ENCODE results near the gene LSS. TPM values are rescaled to one million over a fixed set of nuclear protein-coding genes. Genes with fewer than 3 reads are reported as not detected.
A peak's percentile ranks its signal among the peaks of the same experiment; 100 is the strongest.

The LSS gene
- total and polyA plus RNA-seq, 2 donors from 2014 or later = 15.8 to 24.6 TPM

GRCh38 chr21:46161633-46162592 is 66.7 kb downstream of the LSS start:
- TF ChIP-seq CTCF (IDR thresholded peaks at IDR 0.05; ENCODE audit: borderline replicate concordance, extremely low read depth, insufficient read depth) = no peak
- Histone ChIP-seq H3K9me3 (ENCODE audit: control insufficient read depth in 2 of 3, insufficient read depth in 1 of 3, low read length in 3 of 3) (no peaks in the 10 kb centered on the region), H3K36me3 (ENCODE audit: control insufficient read depth in 2 of 3, insufficient read depth in 3 of 3, low read length in 3 of 3) (no peaks in the 10 kb centered on the region), H3K4me3 (ENCODE audit: low read length in 3 of 3) (no peak overlapping the region), H3K4me1 (ENCODE audit: control insufficient read depth in 2 of 3, insufficient read depth in 2 of 3, low read depth in 1 of 3, low read length in 3 of 3) (no peaks in the 10 kb centered on the region), H3K27me3 (ENCODE audit: control insufficient read depth, insufficient read depth, low read length) (no peaks in the 10 kb centered on the region), H3K9ac (ENCODE audit: low read length in 3 of 3) (no peak overlapping the region), H3K27ac (ENCODE audit: low read depth in 2 of 2, low read length in 2 of 2) (no peak overlapping the region)
- FAIRE-seq (no peak), DNase-seq (peak in 2 of 5 donors; percentile 7 to 69)
- intact Hi-C loops (cut with DNase I) = no loop called here

GRCh38 chr21:46160907-46161632 is 67.5 kb downstream of the LSS start:
- FAIRE-seq (no peak), DNase-seq (peak in 3 of 5 donors; percentile 8 to 74 (median 59))
- Histone ChIP-seq H3K9me3 (ENCODE audit: control insufficient read depth in 2 of 3, insufficient read depth in 1 of 3, low read length in 3 of 3) (no peaks in the 10 kb centered on the region), H3K9ac (ENCODE audit: low read length in 3 of 3) (no peak overlapping the region), H3K4me3 (ENCODE audit: low read length in 3 of 3) (no peak overlapping the region), H3K27ac (ENCODE audit: low read depth in 2 of 2, low read length in 2 of 2) (no peak overlapping the region), H3K4me1 (ENCODE audit: control insufficient read depth in 2 of 3, insufficient read depth in 2 of 3, low read depth in 1 of 3, low read length in 3 of 3) (no peaks in the 10 kb centered on the region), H3K36me3 (ENCODE audit: control insufficient read depth in 2 of 3, insufficient read depth in 3 of 3, low read length in 3 of 3) (no peaks in the 10 kb centered on the region), H3K27me3 (ENCODE audit: control insufficient read depth, insufficient read depth, low read length) (no peaks in the 10 kb centered on the region)
- no peak for TF ChIP-seq CTCF (IDR thresholded peaks at IDR 0.05; ENCODE audit: borderline replicate concordance, extremely low read depth, insufficient read depth)
- intact Hi-C loops (cut with DNase I) = no loop called here

DNA sequence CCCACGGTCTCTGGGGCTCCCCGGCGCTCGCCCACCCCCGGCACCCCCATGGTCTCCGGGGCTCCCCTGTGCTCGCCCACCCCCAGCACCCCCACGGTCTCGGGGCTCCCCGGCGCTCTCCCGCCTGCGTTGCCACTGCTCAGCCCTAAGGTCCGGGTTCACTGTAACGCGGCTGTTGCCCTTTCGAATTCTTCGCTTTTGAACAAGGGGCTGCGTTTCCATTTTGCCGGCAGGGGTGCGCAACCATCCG is 68.0 kb downstream of the LSS start:
- Histone ChIP-seq H3K27ac (ENCODE audit: low read depth in 2 of 2, low read length in 2 of 2) (no peak overlapping the region), H3K4me3 (ENCODE audit: low read length in 3 of 3) (no peak overlapping the region), H3K9ac (ENCODE audit: low read length in 3 of 3) (no peak overlapping the region), H3K27me3 (ENCODE audit: control insufficient read depth, insufficient read depth, low read length) (no peaks in the 10 kb centered on the region), H3K4me1 (ENCODE audit: control insufficient read depth in 2 of 3, insufficient read depth in 2 of 3, low read depth in 1 of 3, low read length in 3 of 3) (no peaks in the 10 kb centered on the region), H3K9me3 (ENCODE audit: control insufficient read depth in 2 of 3, insufficient read depth in 1 of 3, low read length in 3 of 3) (no peaks in the 10 kb centered on the region), H3K36me3 (ENCODE audit: control insufficient read depth in 2 of 3, insufficient read depth in 3 of 3, low read length in 3 of 3) (no peaks in the 10 kb centered on the region)
- TF ChIP-seq CTCF (IDR thresholded peaks at IDR 0.05; ENCODE audit: borderline replicate concordance, extremely low read depth, insufficient read depth) = no peak
- intact Hi-C loops (cut with DNase I) = no loop called here
- no peak for FAIRE-seq
- DNase-seq = peak in 1 of 5 donors; percentile 8

Data from kidney (tissue), 14 donors.